Subcutaneous adipose tissue (tissue), 4 donors: Measurements from ENCODE around the gene TMEM252. TPM values are rescaled to one million over a fixed set of nuclear protein-coding genes. Genes with fewer than 3 reads are reported as not detected.

Experiments
- total RNA-seq, 4 donors: library from RNA; depleted of rRNA; stranded (reverse); fragments of >200 nt; gene quantifications; one replicate each; pipeline ENCODE4 v1.1.0, GENCODE V29; 2016
- TF ChIP-seq, protein P1 (sequence below): fragments of 450-650 bp; IDR thresholded peaks from one replicate; pipeline ENCODE4 v1.5.1; 2016; ENCODE audit warnings: low read depth, mild to moderate bottlenecking, control low read depth, antibody characterized with exemption, moderate library complexity

Gene TMEM252, protein sequence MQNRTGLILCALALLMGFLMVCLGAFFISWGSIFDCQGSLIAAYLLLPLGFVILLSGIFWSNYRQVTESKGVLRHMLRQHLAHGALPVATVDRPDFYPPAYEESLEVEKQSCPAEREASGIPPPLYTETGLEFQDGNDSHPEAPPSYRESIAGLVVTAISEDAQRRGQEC
- total RNA-seq: not detected

DNA sequence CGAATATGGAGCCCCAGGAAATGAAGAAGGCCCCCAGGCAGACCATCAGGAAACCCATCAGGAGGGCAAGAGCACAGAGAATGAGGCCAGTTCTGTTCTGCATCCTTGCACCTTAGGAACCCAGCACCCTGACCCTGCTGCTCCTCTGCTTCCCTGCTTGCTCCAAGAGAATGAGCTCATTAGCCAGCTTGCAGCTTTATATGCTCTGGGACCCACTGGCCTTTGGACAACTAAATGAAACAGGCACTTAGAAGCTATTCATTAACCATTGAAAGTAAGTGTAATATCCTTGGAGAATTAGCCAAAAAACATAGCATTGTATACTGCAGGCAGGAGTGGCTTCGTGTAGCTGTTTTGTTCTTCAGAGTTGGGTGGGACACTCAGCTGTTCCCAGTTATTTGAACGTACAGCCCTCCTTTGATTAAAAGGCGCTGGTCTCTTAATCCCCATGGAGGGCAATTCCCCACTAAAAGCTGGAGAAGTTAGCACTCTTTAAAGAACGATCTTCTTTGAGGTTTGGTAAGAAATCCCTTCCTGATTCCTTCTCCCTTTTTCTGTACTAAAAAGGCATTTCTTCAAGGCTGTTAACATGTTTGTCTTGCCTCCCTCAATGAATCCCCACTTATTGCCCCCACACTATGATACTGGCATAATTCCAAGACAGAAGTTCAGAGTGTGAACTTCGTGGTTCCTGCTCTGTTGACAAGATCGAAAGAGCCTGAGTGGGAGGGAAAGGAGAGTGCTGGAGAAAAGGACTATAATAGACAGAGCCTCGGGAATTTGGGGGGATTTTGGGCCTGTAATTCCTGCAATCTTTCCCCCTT lies at the start of gene TMEM252:
TSS of gene TMEM252 (minus strand) at position 172 of the 824 bp plus-strand sequence. CDS start at position 103, 69 bp downstream.
- TF ChIP-seq, protein P1, sequence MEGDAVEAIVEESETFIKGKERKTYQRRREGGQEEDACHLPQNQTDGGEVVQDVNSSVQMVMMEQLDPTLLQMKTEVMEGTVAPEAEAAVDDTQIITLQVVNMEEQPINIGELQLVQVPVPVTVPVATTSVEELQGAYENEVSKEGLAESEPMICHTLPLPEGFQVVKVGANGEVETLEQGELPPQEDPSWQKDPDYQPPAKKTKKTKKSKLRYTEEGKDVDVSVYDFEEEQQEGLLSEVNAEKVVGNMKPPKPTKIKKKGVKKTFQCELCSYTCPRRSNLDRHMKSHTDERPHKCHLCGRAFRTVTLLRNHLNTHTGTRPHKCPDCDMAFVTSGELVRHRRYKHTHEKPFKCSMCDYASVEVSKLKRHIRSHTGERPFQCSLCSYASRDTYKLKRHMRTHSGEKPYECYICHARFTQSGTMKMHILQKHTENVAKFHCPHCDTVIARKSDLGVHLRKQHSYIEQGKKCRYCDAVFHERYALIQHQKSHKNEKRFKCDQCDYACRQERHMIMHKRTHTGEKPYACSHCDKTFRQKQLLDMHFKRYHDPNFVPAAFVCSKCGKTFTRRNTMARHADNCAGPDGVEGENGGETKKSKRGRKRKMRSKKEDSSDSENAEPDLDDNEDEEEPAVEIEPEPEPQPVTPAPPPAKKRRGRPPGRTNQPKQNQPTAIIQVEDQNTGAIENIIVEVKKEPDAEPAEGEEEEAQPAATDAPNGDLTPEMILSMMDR: no peak

DNA sequence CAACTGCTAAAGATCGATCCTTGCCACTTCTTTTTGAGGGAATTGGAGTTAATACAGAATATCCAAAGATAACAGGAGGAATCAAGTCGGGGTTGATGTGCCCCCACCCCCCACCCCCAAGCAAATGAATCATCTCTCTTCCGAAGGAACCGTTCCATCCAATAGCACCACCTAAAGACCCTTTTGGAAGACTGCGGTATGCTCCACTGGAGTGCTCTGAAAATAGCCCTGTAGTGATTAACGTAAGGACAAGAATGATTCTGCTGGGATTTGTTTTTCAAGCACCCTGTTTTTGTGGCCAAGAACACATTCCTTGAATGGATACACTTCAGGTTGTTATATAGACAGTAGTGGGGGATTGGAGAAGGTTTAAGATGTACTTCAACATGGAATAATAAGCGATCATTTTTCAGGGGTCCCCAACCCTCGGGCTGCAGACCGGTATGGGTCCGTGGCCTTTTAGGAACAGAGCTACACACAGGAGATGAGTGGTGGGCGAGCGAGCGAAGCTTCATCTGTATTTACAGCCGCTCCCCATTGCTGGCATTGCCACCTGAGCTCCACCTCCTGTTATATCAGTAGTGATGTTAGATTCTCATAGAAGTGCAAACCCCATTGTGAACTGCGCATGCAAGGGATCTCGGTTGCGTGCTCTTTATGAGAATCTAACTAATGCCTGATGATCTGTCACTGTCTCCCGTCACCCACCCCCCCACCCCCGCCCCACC lies 44.5 kb upstream of the TMEM252 start:
- TF ChIP-seq, protein P1: no peak

DNA sequence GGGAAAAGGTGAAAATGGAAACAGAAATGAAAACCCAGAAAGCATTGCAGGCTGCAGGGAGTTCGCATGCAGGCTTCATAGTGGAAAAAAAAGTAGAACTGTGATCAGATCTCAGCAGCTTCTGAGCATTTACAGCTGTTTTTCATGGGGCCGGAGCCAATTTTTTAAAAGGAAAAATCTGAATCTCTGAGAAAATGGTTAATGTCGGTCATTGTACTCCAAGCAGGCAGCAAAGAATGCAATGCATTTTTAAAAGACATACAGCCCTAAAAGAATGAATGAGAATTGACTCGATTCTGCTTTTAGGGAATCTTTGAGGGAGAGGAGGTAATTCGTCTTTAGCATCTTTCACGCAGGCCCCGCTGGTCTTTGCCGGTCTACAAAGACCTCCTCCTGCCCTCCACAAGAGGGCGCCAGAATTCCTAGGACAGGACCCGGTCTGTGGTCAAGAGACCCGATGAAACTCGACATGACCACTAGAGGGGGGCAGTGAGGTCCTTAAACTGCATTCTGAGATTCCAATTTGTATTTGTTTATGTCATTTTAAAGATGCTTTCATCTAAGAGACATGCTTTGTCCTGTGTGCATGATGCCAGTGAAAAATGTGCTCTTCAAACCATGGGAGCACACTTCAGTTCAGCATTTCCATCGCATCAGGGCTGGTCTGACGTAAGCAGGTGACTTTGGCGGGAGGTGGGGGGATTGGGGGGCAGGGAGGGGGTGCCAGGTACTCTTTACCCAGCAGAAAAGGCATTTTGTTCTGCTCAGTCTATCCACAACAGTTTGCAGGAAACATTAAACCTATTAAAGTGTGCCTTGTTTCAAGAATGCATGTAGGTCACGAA lies 43.7 kb upstream of the TMEM252 start:
- TF ChIP-seq, protein P1: no peak

DNA sequence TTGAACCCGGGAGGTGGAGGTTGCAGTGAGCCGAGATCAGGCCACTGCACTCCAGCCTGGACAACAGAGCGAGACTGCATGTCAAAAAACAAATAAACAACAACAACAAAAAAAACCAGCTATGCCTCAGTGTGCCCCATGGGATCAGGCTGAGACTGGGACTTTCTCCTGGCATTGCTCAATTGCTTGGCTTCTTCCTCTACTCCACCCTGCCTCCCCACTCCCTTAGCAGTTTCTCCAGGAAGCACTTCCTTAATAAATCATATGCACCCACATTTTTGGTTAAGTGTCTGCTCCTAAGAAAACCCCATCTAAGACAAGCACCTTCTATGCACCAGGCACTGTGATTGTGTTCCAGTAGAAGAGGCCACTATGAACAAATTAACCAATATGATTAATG lies 41.0 kb upstream of the TMEM252 start:
- TF ChIP-seq, protein P1: no peak

DNA sequence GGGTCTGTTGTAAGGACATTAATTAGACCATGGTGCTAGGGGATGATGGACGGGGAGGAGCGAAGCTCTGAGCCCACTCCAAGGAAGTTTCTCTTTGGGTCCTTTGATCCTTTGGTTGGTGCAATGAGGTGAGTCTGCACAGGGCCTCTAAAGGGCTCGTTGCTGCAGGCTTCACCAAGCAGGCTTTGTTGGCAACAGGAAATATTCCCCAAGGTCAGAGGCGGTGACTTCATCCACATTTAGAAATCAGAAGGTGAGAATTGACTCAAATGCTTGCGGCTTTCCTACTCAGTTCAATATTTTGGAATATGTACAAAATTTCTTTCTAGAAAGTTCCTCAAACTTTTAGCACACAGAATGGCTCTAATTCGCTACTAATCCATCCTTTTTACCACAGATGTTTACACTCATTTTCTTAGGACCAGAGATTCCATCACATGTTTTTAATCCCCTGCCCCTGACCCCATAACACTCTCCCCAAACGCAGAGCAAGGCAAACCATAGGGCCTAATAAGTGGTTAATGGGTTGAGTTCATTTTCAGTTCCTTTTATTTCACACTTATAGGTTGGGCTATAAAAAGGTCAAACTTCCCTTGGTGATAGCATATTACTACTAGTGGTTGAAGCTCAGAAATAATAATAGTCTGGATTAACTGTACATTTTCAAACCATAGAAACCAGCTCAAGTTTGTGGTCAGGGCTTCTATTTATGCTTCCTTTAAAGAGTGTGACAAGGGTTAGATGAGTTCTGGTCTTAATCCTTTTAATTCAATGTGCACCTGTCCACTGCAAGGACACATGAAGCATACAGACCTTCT lies 37.3 kb upstream of the TMEM252 start:
- TF ChIP-seq, protein P1: no peak

DNA sequence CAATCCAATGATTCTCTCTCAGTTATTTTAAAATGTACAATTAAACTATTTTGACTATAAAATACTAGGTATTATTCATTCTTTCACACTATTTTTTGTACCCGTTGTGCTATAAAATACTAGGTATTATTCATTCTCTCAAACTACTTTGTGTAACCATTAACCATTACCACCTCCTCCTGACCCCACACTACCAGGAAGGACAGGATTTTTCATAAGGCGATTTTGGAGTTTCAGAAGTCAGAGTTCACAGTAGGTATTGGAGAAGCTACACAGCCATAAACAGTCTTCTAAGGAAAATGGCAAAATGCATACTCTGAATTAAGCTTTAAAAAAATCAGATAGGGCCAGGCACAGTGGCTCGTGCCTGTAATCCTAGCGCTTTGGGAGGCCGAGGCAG lies 35.1 kb upstream of the TMEM252 start:
- TF ChIP-seq, protein P1: no peak
